GM19025 (cell line): ENCODE data around the gene OR8G1.
"Not testable (repeated sequence)": the region's sequence is repeated elsewhere in the genome, so short reads cannot be mapped to it uniquely, and the experiment has no call there.

Experiments used
- ATAC-seq: cut with Tn5 transposase; IDR thresholded peaks from one replicate; pipeline ENCODE4 v1.9.1; 2021; ENCODE audit warnings: mild to moderate bottlenecking, low read depth, moderate library complexity; ENCODE audit not compliant: unreplicated experiment

The OR8G1 gene, protein sequence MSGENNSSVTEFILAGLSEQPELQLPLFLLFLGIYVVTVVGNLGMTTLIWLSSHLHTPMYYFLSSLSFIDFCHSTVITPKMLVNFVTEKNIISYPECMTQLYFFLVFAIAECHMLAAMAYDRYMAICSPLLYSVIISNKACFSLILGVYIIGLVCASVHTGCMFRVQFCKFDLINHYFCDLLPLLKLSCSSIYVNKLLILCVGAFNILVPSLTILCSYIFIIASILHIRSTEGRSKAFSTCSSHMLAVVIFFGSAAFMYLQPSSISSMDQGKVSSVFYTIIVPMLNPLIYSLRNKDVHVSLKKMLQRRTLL

DNA sequence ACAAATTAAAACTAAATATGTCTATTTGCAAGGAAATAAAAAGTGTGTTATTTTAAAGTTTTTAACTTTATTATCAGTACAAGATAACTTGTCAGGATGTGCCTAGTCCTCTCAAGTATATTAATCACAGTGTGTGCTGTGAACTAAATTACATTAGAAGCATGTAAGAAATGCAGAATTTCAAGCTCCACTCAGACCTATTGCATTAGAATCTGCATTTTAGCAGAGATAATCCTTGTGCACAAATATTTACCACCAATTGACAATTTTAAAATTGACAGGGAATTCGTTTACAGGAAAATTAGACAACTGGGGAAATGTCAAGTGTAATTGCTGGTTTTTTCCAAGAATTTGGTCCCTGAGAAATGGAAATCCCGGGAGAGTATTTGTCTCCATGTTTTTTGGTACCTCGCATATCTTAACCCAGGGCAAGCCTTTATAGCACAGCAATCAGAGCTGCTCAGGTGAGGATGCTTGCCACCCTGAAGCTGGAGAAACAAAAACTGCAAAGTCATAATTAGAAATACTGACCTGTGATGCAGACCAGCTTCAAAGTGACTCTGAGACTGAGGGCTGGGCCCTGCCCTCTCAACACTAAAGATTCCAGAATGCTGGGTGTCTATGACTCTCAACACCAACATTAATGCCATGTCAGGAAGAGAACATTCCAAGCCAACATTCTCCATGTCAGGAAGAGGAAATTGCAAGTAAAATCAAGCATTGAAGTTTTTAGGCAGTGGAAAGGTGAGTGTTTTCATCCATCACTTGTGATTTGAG lies at the start of gene OR8G1:
Gene OR8G1 (plus strand): TSS at position 475 of the 777 bp plus-strand sequence. CDS start 8,581 bp downstream, outside the sequence.
- ATAC-seq, result no peak

DNA sequence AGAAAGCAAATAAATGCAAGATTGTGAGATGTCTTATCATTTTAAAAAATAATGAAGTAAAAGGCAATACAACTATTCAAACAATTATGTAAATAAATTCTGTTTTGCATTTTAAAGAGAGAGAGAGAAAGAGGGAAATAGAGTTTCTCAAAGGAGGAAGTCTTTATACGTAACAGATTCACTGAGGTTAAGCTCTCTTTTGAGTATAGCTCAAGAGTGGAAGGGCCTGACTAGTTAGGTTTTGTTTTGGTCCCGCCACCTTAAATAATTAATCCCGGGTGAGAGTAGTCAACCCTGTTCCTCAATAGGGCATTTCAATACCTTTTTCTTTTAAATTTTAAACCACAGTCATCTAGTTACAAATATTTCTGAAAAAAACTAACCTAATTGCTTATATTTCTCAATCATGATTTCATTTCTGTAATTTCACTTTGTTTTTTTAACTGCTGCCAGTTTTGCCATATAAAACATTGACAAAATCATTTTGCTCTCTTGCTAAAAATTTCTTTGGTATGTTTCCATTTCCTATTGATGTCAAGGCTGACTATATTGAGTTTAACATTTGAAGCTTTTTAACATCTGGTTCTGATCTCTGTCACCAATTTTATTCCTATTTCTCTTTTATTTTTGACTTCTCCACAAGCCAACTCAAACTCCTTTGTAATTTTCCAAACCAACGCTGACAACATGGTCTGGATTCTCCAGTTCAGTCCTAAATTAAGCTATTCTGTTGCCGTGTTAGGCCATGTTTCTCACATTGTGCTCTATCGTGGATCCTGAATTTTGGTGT lies 47.5 kb upstream of the OR8G1 start:
- no peak for ATAC-seq

DNA sequence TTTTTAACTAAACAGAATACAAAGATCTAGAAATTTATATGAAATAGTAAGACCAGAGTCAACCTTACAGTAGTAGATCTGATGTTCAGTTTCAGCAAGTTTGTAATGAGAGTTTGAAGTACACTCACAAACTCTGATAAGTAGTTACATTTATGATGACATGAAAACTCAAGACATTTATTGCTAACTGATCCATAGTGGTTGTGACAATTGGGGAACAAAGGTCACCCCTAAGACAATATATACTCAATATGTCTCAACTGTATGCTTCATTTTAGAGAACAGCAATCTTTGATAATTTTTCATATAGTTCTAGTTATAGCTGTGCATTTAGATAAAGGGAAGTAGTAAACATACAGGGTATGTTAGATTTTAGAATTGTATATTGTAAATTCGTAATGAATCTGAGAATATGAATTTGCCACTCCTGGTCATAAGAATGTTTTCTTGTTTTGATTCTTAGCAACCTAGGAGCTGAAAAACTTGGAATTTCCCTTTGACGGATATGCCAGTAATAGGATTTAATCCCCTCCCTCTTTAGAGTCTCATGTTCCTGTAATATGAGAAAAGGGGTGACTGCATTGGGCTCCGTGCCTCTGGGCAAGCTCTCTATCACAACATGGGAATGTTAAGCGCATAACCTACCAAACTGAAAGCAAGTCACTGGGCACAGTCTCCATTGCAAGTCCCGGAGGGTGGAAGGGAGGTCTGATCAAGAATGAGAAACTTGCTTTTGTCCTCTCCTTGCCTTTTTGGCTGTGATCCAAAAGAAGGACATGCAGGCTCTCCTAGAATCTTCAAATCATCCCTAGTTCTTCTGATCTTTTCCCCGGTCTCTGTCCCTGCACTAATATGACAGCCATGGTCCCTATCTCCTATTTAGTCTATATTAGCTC lies 46.4 kb upstream of the OR8G1 start:
- no peak for ATAC-seq

DNA sequence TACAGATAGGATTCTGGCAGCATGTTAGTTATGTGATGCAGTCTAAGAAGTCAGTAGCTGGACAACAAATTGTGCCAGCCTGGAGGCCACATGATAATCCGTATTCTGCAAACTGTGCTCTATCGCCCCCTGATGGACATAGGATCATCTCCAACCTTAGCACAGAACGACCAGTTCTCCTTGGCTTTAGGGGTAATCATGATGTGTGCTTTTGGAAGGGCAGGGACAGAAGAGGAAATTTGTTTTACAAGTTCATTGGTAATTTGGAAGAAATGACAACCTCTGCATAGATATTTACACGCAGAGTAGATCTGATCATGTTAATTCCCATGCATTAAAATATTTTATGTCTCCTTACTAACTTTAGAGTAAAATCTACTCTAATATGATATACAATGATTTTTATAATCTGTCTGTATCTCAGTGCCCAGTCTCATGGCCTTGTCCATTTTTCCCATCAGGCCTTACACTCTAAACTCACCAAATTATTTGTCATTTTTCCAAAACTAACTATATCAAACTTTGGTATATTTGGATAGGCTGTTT lies 45.6 kb upstream of the OR8G1 start:
- ATAC-seq, result no peak

DNA sequence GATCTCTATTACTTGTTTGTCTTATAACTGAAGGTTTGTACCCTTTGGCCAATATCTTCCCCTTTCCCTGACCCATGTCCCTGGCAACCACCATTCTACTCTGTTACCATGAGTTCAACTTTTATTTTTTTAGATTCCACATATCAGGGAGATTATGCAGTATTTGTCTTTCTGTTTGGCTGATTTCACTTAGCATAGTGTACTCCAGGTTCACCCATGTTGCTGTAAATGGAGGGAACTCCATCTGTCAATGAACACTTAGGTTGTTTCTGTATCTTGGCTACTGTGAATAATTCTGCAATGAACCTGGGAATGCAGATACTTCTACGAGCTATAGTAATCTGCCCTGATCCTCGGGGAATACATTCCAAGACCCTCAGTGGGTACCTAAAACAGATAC lies 42.9 kb upstream of the OR8G1 start:
- ATAC-seq, result no peak

DNA sequence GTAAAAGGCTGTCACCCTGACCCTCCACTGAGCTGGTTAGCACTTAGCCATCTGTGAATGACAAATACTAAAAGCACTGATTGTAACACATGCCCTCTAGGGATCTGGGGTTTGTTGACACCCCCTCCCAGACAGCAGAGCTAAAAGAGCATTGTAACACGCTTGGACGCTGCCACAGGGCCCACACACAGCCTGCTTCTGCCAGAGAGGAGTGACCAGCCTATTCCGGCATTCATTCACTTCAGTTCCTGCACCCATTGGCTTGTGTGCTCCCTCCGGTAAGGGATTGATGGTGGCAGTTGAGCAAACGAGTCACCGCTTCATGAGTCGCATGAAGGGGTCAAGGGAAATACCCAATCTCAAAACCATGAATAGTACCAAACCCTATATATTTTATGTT lies 42.0 kb upstream of the OR8G1 start:
- no peak for ATAC-seq

DNA sequence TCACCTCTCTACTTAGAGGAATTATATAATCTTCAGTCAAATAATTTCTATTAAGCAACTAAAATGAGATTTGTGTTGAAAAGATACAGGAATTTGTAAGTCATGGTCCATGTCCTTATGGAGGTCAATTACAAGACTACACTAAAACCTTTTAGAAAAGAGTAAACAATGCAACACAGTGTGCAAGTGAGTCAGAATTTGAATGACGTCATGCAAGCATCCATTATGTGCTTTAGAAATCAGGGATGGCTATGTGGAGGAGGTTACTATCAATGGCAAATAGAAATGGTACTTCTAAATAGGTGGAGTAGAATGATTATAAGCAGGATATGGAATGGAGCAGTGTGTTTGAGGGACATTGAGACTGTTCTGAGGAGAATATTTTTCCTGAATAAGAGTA lies 41.2 kb upstream of the OR8G1 start:
- ATAC-seq, result no peak

DNA sequence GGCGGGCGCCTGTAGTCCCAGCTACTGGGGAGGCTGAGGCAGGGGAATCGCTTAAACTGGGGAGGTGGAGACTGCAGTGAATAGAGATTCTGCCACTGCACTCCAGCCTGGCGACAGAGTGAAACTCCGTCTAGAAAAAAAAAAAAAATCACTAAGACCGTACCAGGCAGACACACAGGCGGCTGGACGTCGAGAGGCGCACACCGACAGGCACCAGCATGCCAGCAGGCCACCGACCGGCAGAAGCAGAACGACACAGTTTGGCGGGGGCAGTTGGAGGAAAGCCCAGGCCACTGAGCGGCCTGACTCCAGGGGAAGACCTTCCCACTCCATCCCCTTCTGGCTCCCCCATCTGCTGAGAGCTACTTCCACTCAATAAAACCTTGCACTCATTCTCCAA lies 40.2 kb upstream of the OR8G1 start:
- ATAC-seq, result no peak

DNA sequence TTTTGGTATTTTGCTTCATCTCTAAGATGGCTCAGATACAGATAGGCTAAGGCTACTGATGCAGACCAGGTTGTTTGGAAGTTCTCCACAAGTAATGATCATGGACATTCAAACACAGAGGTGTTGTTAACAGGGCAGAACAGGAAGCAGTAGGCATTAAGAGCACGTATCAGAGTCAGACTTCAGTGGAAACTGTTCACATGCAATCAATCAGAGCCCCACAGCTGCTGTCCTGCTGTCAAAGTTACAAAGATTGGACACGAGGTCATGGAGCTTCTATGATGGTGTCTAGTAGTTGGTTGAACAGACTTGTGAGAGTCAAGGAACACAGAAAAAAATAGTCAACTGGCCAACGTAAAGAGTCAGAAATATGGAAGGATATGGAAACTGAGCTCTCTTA lies 37.9 kb upstream of the OR8G1 start:
- no peak for ATAC-seq

DNA sequence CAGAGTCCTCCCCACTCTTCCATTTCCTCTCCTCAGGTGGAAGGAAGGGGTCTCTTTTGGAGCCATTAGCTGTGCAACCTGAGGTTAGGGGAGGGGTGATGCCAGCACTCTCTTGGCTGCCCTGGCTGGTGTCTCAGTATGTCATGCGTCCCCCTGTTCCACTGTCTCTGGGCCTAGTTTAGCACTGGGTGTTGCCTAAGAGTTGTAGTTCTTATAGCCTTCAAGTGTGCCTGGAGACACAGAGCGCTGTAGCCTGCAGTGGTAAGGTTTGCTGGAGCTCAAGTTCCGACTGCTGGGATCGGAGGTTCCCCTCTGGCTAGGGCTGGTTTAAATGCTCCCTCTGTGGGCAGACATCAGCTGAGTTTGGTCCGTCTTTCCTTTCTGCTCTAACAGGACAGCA lies 36.9 kb upstream of the OR8G1 start:
- no peak for ATAC-seq

DNA sequence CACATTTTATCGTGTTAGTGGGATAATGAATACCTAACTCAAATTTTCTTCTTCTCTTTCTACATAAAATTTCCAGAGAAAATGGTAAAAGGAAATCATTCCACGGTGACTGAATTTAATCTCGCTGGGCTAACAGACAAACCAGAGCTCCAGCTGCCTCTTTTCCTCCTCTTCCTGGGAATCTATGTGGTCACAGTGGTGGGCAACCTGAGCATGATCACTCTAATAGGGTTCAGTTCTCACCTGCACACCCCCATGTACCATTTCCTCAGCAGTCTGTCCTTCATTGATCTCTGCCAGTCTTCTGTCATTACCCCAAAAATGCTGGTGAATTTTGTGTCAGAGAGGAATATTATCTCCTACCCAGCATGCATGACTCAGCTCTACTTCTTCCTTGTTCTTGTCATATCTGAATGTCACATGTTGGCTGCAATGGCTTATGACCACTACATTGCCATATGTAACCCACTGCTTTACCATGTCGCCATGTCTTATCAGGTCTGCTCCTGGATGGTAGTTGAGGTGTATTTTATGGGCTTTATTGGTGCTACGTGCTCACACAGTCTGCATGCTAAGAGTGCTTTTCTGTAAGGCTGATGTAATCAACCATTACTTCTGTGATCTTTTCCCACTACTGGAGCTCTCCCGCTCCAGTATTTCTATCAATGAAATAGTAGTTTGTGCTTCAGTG lies 33.6 kb upstream of the OR8G1 start:
- no peak for ATAC-seq

DNA sequence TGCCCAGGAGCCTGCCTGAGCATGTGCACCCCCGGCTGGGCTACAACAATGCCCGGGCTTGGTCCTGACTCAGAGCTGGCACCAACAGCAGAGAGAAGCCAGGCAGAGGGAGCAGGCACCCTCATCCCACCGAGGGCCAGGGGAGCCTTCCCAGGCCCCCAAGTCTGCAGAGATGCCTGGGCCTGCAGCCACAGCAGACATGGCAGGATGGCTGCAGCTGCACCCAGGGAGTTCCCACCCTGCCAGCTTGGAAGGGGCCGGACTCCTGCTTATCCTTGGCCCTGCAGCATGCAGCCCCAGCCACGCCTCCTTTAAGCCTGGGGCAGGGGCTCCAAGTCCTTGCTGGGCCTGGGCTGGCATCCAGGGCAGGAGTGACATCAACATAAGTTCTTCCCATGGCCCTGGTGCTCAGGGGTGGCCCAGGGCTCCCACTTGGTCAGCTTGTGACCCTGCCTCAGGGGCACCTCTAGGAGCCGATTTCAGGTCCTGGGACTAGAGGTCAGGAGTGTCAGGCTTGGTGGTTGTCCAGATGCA lies 31.0 kb upstream of the OR8G1 start:
- no peak for ATAC-seq

DNA sequence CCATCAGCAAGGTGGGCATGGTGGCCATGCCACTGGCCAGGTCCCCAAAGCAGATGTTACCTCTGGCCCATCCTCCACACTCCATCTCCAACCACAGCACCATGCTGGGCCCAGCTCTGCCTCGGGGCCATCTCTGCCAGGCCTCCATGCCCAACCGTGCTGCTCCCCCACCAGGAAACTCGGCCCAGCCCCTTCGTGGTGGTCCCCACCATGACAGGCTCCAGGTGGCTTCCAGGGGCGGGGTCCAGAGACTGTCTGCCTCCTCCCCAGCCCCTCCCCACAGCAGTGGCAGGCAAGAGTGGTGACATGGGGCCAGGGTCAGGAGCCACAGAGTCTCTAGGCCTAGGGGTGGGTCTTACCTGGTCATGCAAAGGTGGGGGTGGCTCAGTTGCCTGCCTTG lies 30.5 kb upstream of the OR8G1 start:
- no peak for ATAC-seq

DNA sequence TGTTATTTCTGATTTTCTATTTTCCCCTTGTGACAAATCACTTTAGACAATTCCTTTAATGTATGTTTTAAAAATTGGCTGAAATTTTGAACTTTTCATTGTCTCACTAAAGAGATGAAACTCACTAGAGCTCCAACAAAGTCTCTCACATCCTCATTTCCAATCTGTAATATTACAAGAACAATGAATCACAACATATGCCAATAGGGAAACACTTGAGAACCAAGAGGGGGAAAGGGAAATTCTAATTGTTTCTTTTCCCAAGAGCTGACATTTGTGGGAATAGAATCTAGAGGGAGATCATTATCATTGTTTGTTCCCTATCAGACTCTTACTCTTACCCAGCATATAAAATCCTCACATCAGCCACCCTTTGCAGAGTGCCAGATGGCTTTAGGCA lies 29.6 kb upstream of the OR8G1 start:
- no peak for ATAC-seq

DNA sequence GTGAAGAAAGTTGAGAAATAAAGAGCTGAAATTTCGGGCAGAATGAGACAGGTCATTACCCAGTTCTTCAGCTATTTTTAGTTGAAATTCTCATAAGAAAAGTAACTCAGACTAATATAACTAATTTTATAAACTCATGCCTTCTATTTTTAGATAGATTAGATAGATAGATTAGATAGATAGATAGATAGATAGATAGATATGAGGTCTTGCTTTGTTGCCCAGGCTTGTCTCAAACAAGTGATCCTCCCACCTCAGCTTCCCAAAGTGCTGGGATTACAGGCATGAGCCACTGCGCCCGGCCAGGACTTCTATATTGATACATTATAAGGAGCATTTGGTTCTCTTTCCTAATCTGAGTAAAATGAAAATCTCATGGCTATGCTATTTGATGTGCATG lies 26.9 kb upstream of the OR8G1 start:
- ATAC-seq, result no peak

DNA sequence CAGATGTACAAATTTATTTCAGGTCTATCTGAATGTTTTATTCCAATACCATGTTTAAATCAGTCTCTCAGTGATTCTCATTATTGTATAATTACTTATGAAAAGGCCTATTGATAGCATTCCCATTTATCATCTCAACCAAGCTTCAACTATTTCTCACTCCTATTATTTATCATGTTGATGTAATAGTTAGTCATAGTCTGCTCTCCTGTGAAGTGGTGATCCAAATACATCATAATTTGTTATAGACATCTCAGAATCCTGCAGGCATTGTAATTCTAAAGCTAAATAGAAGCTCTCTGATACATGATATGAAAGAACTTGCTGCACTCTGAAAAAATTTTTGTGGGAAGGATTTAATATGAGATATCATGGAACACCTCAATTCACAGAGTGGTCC lies 21.8 kb upstream of the OR8G1 start:
- ATAC-seq, result no peak

DNA sequence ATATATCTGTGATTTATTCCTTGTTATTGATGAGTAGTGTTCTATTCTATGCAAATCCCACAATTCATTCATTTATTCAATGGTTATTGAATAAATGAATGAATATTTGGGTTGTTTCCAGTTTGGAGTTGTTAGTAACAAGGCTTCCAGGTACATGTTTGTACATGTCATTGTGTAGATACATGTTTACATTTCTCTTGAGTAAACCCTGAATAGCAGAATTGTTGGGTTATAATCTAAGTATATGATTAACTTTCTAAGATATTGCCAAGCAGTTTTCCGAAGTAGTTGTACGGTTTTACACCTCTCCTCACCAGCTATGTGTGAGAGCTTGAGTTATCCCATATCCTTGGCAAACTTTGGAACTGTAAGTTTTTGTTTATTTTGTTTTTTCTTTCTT lies 18.5 kb upstream of the OR8G1 start:
- no peak for ATAC-seq

DNA sequence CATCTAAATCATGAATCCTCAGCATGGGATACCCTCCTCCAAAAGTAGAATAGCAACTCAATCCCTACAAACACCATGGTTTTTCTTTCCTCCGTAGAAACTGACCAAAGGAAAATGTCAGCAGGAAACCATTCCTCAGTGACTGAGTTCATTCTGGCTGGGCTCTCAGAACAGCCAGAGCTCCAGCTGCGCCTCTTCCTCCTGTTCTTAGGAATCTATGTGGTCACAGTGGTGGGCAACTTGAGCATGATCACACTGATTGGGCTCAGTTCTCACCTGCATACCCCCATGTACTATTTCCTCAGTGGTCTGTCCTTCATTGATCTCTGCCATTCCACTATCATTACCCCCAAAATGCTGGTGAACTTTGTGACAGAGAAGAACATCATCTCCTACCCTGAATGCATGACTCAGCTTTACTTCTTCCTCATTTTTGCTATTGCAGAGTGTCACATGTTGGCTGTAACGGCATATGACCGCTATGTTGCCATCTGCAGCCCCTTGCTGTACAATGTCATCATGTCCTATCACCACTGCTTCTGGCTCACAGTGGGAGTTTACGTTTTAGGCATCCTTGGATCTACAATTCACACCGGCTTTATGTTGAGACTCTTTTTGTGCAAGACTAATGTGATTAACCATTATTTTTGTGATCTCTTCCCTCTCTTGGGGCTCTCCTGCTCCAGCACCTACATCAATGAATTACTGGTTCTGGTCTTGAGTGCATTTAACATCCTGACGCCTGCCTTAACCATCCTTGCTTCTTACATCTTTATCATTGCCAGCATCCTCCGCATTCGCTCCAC lies 16.1 kb upstream of the OR8G1 start:
- ATAC-seq, result not testable (repeated sequence)
